GM23338 (cell line): ENCODE data around the gene GON7. TPM values are rescaled to one million over a fixed set of nuclear protein-coding genes. Genes with fewer than 3 reads are reported as not detected.
"Not testable (repeated sequence)": the region's sequence is repeated elsewhere in the genome, so short reads cannot be mapped to it uniquely, and the experiment has no call there.

Source experiments
- ATAC-seq: fragments of 200-7000 bp; cut with Tn5 transposase; 3 replicates; pipeline ENCODE4 v1.9.1; 2020
- DNase-seq: peaks from one replicate; pipeline ENCODE4 v3.0.0-alpha.2; 2015; ENCODE audit warnings: low spot score
- H2AFZ ChIP-seq: fragments of 200-600 bp; sonication (generic); 2 replicates; pipeline ENCODE4 v1.8.0; 2016; ENCODE audit warnings: antibody characterized with exemption, mild to moderate bottlenecking, moderate library complexity
- H3F3A ChIP-seq: fragments of 200-600 bp; sonication (generic); replicated peaks from 2 replicates; pipeline ENCODE4 v1.8.0; 2017; ENCODE audit warnings: antibody characterized with exemption, mixed run types, low read depth
- H3K27ac ChIP-seq: fragments of 200-600 bp; sonication (generic); 2 replicates; pipeline ENCODE4 v1.6.1; 2016; ENCODE audit warnings: low read depth
- H3K27me3 ChIP-seq: fragments of 200-600 bp; sonication (generic); 2 replicates; pipeline ENCODE4 v1.8.0; 2016; ENCODE audit warnings: mild to moderate bottlenecking, mixed run types, moderate library complexity; ENCODE audit not compliant: insufficient read depth
- H3K36me3 ChIP-seq: fragments of 200-600 bp; sonication (generic); 2 replicates; pipeline ENCODE4 v1.8.0; 2016; ENCODE audit warnings: mild to moderate bottlenecking; ENCODE audit not compliant: insufficient read depth
- H3K4me1 ChIP-seq: fragments of 200-600 bp; sonication (generic); 2 replicates; pipeline ENCODE4 v1.8.0; 2016; ENCODE audit warnings: mild to moderate bottlenecking, moderate library complexity; ENCODE audit not compliant: insufficient read depth
- H3K4me2 ChIP-seq: fragments of 200-600 bp; sonication (generic); 2 replicates; pipeline ENCODE4 v1.7.1; 2017; ENCODE audit warnings: mixed run types
- H3K4me3 ChIP-seq: fragments of 200-600 bp; sonication (generic); 2 replicates; pipeline ENCODE4 v1.6.1; 2016; ENCODE audit warnings: mixed run types
- H3K79me2 ChIP-seq: fragments of 200-600 bp; sonication (generic); replicated peaks from 2 replicates; pipeline ENCODE4 v1.8.0; 2017; ENCODE audit warnings: mild to moderate bottlenecking; ENCODE audit not compliant: insufficient read depth
- H3K9me2 ChIP-seq: fragments of 200-600 bp; sonication (generic); 2 replicates; pipeline ENCODE4 v1.8.0; 2017; ENCODE audit not compliant: insufficient read depth
- H4K20me1 ChIP-seq: fragments of 200-600 bp; sonication (generic); replicated peaks from 2 replicates; pipeline ENCODE4 v1.8.0; 2017; ENCODE audit warnings: mild to moderate bottlenecking; ENCODE audit not compliant: insufficient read depth
- H3K27ac Mint-ChIP-seq: 2 replicates; pipeline ENCODE4 v1.8.0; 2020; ENCODE audit warnings: inconsistent platforms, mild to moderate bottlenecking, moderate library complexity, mixed read lengths
- H3K27me3 Mint-ChIP-seq: 3 replicates; pipeline ENCODE4 v1.8.0; 2022; ENCODE audit warnings: low read depth, mild to moderate bottlenecking, moderate library complexity, mixed read lengths, inconsistent platforms; ENCODE audit not compliant: insufficient read depth, poor library complexity
- H3K36me3 Mint-ChIP-seq: 3 replicates; pipeline ENCODE4 v1.8.0; 2021; ENCODE audit warnings: low read depth, mild to moderate bottlenecking, inconsistent platforms, moderate library complexity, mixed read lengths
- H3K4me1 Mint-ChIP-seq: 3 replicates; pipeline ENCODE4 v1.8.0; 2020; ENCODE audit warnings: mild to moderate bottlenecking, inconsistent platforms, mixed read lengths
- H3K4me3 Mint-ChIP-seq: 3 replicates; pipeline ENCODE4 v1.8.0; 2021; ENCODE audit warnings: moderate library complexity, mild to moderate bottlenecking, inconsistent platforms, mixed read lengths
- H3K9me3 Mint-ChIP-seq: 3 replicates; pipeline ENCODE4 v1.8.0; 2020; ENCODE audit warnings: moderate library complexity, mild to moderate bottlenecking, inconsistent platforms, mixed read lengths
- ZNF331 ChIP-seq: fragments of 250-450 bp; sonication (Bioruptor Pico); IDR thresholded peaks from 2 replicates; pipeline ENCODE4 v1.5.0; 2020; ENCODE audit warnings: low read depth, mild to moderate bottlenecking, moderate library complexity
- polyA plus RNA-seq: library from polyadenylated mRNA; unstranded; fragments of >200 nt; fragmentation: Nextera tagmentation; extraction: Ambion mirVana; gene quantifications from 2 replicates; pipeline ENCODE4 v1.2.1, GENCODE V29; 2016
- total RNA-seq: library from RNA; depleted of rRNA; stranded (reverse); fragments of >200 nt; shearing (Covaris generic); gene quantifications from 2 replicates; pipeline ENCODE4 v1.2.3, GENCODE V29; 2014

Gene GON7
- total and polyA plus RNA-seq, 2 experiments from 2014 or later, result 12.8 to 16.6 TPM

- H3K4me3 Mint-ChIP-seq, H3K4me1 ChIP-seq, H3K79me2 ChIP-seq, H3K27ac Mint-ChIP-seq, H4K20me1 ChIP-seq, H3K9me3 Mint-ChIP-seq, H3K4me3 ChIP-seq, H3K27me3 ChIP-seq, H3K36me3 Mint-ChIP-seq, ATAC-seq, H3K4me1 Mint-ChIP-seq, H2AFZ ChIP-seq, DNase-seq, H3K27me3 Mint-ChIP-seq, H3K9me2 ChIP-seq, H3F3A ChIP-seq, H3K36me3 ChIP-seq, H3K4me2 ChIP-seq, H3K27ac ChIP-seq: not testable (repeated sequence)
Measured at GRCh38 chr14:93169619-93170018, 37.2 kb downstream of the GON7 start.

- H3K9me2 ChIP-seq, H3K9me3 Mint-ChIP-seq, H2AFZ ChIP-seq, H3K4me1 ChIP-seq, H4K20me1 ChIP-seq, H3K4me3 Mint-ChIP-seq, H3K27me3 ChIP-seq, H3K4me2 ChIP-seq, H3K27ac Mint-ChIP-seq, H3K27me3 Mint-ChIP-seq, ATAC-seq, H3F3A ChIP-seq, H3K27ac ChIP-seq, H3K4me1 Mint-ChIP-seq, DNase-seq, H3K79me2 ChIP-seq, H3K36me3 Mint-ChIP-seq, H3K36me3 ChIP-seq, H3K4me3 ChIP-seq: not testable (repeated sequence)
Measured at GRCh38 chr14:93168610-93169009, 38.3 kb downstream of the GON7 start.

- H3K9me2 ChIP-seq, H3K27me3 ChIP-seq, H3K27me3 Mint-ChIP-seq, H3K36me3 ChIP-seq, H3K36me3 Mint-ChIP-seq, H3K4me1 ChIP-seq, H3K27ac ChIP-seq, H2AFZ ChIP-seq, H3F3A ChIP-seq, H3K4me3 Mint-ChIP-seq, H3K27ac Mint-ChIP-seq, H3K4me1 Mint-ChIP-seq, H3K79me2 ChIP-seq, ATAC-seq, H3K4me2 ChIP-seq, H4K20me1 ChIP-seq, DNase-seq, H3K9me3 Mint-ChIP-seq, H3K4me3 ChIP-seq: not testable (repeated sequence)
Measured at GRCh38 chr14:93165271-93166265, 41.3 kb downstream of the GON7 start.

- Histone ChIP-seq H3K9me2 (no peaks in the 10 kb centered on the region), H3K4me1 (peaks cover 5% of the 10 kb centered on the region; the same call in 1 of the 2 replicates), H3K27me3 (no peaks in the 10 kb centered on the region), H3F3A (no peaks in the 10 kb centered on the region), H3K27ac (no peak overlapping the region), H3K4me2 (no peak overlapping the region), H3K4me3 (no peak overlapping the region), H4K20me1 (no peaks in the 10 kb centered on the region), H3K79me2 (no peaks in the 10 kb centered on the region), H3K36me3 (no peaks in the 10 kb centered on the region), H2AFZ (no peak overlapping the region)
- Mint-ChIP-seq H3K36me3 (no peaks in the 10 kb centered on the region), H3K4me1 (peaks cover 6% of the 10 kb centered on the region; the same call in 2 of the 3 replicates), H3K4me3 (no peak overlapping the region), H3K27ac (no peak overlapping the region), H3K27me3 (peaks cover 2% of the 10 kb centered on the region), H3K9me3 (no peaks in the 10 kb centered on the region; the same call in 2 of the 3 replicates)
- TF ChIP-seq ZNF331 (CRISPR knock-in tag), result no peak
- ATAC-seq (no peak), DNase-seq (no peak)
Measured at GRCh38 chr14:93163564-93163963, 43.3 kb downstream of the GON7 start.
